AG10803 (cell line): Measurements from ENCODE around the gene BRD3OS.

ENCODE experiments used
- DNase-seq: peaks from one replicate; pipeline ENCODE4 v3.0.0; 2010; ENCODE audit warnings: low read depth
- H3K4me3 ChIP-seq: 2 replicates; pipeline ENCODE4 v1.5.1; 2011; ENCODE audit warnings: mild to moderate bottlenecking, low read length, control low read depth
- TF ChIP-seq, protein P1 (sequence below): conservative IDR thresholded peaks from 2 replicates; pipeline ENCODE4 v1.5.1; 2011; ENCODE audit warnings: mild to moderate bottlenecking, low read length, control low read depth, inconsistent platforms

BRD3OS gene

DNA sequence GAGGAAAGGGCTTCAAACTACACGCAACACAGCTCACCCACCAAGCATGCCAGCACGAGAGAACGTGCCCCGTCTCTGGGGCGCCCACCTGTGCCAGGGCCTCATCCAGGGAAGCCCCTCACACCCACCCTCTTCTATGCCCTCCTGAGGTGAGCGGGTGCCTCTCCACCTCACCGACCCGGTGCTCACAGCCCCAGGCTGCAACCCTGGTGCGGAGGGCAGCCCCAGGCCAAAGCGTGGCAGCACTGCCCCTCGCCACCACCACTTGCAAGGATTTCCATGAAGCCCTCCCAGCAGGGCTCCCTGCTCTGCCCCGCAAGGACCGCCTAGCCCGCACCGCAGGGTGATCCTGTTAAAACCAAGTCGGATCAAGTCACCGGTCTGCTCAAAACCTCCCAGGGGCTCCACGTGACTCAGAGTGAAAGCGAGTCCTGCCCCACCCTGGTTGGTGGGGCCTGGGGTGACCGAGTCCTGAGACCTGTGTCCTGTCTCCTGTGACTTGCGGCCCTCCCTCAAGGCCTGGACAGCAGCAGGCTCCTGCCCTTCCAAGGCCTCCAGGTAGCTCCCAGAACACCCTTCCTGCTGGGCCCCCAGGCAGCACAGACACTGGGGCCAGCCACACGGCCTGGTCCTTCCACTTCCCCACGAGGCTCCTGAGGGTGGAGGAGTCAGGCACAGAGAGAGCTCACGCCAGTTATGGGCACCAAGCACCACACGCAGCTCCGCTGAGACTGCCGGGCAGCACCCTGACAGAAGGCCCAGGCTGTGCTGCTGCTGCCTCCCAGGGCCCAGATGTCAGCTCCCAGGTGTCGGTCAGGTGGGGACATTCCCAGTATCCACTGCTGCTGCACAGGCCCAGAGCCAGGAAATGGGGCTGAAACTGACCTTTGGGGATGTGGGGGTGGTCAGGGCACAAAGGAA is 29.9 kb downstream of the BRD3OS start:
- TF ChIP-seq, protein P1, sequence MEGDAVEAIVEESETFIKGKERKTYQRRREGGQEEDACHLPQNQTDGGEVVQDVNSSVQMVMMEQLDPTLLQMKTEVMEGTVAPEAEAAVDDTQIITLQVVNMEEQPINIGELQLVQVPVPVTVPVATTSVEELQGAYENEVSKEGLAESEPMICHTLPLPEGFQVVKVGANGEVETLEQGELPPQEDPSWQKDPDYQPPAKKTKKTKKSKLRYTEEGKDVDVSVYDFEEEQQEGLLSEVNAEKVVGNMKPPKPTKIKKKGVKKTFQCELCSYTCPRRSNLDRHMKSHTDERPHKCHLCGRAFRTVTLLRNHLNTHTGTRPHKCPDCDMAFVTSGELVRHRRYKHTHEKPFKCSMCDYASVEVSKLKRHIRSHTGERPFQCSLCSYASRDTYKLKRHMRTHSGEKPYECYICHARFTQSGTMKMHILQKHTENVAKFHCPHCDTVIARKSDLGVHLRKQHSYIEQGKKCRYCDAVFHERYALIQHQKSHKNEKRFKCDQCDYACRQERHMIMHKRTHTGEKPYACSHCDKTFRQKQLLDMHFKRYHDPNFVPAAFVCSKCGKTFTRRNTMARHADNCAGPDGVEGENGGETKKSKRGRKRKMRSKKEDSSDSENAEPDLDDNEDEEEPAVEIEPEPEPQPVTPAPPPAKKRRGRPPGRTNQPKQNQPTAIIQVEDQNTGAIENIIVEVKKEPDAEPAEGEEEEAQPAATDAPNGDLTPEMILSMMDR = no peak
- DNase-seq = no peak
- H3K4me3 ChIP-seq = no peak overlapping the region

DNA sequence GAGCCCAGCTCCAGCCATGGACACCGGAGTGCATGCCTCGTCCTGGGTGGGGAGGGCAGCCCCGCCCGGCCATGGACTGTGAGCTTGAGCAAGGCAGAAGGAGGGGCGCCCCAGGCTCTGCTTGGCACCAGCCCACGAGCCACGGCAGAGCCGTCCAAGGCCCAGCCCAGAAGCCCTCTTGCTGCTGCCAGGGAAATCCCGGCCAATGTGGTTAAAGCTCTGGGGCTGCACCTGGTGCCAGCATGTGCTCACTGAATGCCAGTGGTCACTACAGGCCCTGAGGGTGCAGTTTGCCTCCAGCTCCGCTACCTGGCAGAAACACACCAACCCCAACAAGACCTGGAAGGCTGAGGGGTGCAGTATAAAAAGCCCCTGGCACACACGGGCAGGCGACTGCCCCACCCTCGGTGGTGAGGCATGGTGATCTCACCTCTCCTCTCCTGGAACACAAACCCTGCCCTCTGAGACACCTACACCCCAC is 30.7 kb downstream of the BRD3OS start:
- peak; percentile 94 for DNase-seq
- no peak overlapping the region for H3K4me3 ChIP-seq
- TF ChIP-seq, protein P1 = no peak

DNA sequence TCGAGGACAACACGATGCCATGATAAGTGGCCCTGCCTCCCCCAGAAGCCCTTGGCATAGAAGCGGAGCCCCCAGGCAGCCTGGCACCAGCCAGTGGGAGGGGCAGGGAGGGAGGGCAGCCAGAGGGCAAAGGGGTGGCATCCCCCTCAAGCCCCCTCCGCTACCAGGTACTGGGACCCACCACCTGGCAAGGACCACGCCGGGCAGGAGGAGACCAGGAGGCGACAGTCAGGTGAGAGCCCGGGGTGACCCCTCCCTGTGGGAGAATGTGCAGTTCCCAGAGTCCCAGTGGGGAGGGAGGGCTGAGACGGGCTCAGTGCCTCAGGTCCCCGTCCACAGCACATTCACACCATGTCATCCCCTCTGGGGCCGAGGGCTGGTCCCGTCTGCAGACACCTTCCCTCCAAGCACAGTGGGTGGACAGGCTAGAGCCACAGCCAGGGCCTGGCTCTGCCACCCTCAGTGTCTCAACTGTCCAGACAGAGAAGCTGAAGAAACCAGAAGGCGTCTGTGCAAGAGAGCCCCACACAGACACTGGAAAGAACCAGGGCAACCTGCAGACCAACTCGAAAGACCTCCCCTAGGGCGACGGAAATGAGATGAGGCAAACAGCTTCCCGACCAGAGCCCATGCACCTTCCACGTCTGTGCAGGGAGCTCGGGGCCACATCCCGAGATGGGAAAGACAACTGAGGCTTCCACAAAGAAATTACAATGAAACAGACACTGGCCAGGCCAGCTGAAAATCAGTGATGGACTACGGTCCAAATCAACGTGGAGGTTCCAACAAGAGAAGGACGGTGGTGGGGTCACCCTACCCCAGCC is 31.4 kb downstream of the BRD3OS start:
- no peak overlapping the region for H3K4me3 ChIP-seq
- no peak for DNase-seq
- TF ChIP-seq, protein P1 = no peak

DNA sequence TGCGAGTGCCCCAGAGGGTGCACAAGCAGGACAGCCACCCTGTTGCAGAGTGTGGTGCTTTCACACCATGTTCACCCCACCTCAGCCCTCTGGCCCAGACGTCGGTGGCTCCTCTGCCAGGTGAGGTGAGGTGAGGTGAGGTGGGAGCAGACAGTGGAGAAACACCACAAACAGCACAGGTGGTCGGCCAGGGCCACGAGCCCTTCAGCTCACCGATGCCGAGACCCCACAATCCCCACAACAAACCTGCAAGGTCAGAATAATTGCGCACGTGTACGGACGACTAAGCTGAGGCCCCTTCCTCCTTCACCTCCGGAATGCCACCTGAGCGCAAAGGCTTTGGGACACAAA is 32.0 kb downstream of the BRD3OS start:
- TF ChIP-seq, protein P1 = no peak
- no peak overlapping the region for H3K4me3 ChIP-seq
- DNase-seq = no peak

DNA sequence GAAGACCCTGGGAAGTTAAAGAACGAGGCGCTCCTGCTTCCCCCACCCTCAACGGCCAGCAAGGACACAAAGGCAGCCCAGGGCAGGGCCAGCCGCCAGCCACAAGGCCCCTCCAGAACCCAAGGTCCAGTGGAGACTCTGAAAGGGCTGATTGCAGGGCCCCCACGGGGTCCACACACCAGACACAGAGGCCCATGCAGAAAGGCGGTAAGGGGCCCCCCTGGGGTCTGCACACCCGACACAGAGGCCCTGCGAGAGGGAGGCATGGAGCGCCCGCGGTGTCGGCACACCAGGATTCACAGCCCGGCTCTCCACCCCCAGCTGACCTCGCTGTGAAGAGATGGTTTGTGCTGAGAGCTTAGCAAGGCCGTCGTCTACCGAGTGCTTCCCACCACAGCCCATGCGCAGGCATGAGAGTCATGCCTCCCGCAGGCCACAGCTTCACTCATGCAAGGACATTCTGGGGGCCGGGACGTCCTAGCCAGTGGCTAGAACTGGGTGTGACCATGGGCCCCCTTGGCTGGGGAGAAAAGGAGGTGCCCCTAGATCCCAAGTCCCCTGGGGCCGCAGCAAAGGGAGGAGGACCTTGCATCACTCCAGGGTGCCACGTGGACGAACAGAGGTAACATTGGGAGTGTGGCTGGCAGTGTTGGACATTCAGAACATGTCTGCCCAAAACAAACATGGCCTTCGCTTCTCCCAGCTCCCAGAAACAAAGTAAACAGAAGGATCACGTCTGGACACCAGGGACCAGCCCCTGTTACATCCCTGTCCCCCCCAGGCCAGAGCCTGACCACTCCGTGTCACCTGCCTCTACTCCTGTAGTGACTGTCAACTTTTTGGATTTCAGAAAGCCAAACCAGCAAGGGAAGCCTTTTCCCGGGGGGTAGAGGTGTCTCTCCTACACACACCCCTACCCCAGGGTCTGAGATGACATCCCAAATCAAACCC is 32.7 kb downstream of the BRD3OS start:
- TF ChIP-seq, protein P1 = no peak
- DNase-seq = no peak
- H3K4me3 ChIP-seq = no peak overlapping the region

DNA sequence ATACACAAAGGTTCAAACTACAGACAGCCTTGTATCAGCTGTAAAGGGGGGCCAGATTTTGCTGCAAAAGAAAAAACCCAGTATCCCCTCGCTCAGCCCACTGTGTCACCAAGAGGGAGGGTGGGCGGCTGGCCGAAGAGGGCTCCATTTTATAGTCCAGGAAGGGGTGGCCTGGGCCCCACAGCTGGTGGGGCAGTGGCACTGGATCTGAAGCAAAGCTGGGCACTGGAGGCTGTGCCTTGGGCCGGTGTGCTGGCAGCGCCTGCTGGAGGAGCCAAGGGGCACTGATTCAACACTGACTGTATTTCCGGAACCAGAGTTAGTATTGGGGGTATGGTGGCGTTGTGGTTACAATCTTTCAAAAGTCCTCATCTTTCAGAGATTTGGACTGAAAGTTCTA is 33.4 kb downstream of the BRD3OS start:
- H3K4me3 ChIP-seq = no peak overlapping the region
- peak; percentile 24 for DNase-seq
- TF ChIP-seq, protein P1 = peak; percentile 15
